CD14-positive monocyte (primary cell): ENCODE data around the gene POLG. TPM values are rescaled to one million over a fixed set of nuclear protein-coding genes. Genes with fewer than 3 reads are reported as not detected.

ENCODE experiments used
- polyA plus RNA-seq, 3 donors: library from polyadenylated mRNA; depleted of rRNA in 1 of 3; unstranded in 2 of 3; stranded (reverse) in 1 of 3; fragments of 300-500 nt in 2 of 3; fragments of >200 nt in 1 of 3; fragmentation: Illumina TruSeq in 2 of 3; gene quantifications; 1 replicate in 2 of 3; 2 replicates in 1 of 3; pipeline ENCODE4 v1.2.3, GENCODE V29; 2012 to 2021
- small RNA-seq: library from RNA; depleted of rRNA; stranded (forward); fragments of <200 nt; gene quantifications from one replicate; pipeline ENCODE3, GENCODE V24; 2012; ENCODE audit warnings: low read depth; ENCODE audit not compliant: insufficient read length

Gene POLG
- polyA plus RNA-seq, 3 donors = 19.2 to 66.7 (median 21.6) TPM

Small RNA genes lying within 50 kb of the gene (small RNA-seq; reads per million reads assigned to genes)
- gene MIR6766 = not detected

Other genes with a start within 250 kb of the POLG start
- gene ABHD2, start 246.4 kb downstream of the POLG start, polyA plus RNA-seq = 10 to 100 TPM; 30.8 to 67.1 (median 37.3) TPM
- gene RLBP1, start 113.2 kb downstream of the POLG start, polyA plus RNA-seq = not detected
- 1 to 10 TPM; 1.4 to 2.6 (median 1.5) TPM for gene FANCI, start 90.8 kb downstream of the POLG start, polyA plus RNA-seq
- gene RHCG, start 161.8 kb upstream of the POLG start, polyA plus RNA-seq = not detected
- gene TICRR, start 240.6 kb upstream of the POLG start, polyA plus RNA-seq = not detected